HEK293 (cell line): ENCODE measurements around the gene INPP4B.

Experiments used
- CTCF ChIA-PET: fragments of 350-600 bp; formaldehyde crosslinking; extraction: SDS; loops from one replicate; lab custom pipeline; 2021; ENCODE audit warnings: antibody characterized with exemption; lab: Yijun Ruan, JAX
- POLR2A ChIA-PET: fragments of 300-600 bp; formaldehyde crosslinking; extraction: SDS; loops from one replicate; lab custom pipeline; 2020; ENCODE audit warnings: antibody characterized with exemption, inconsistent platforms; lab: Yijun Ruan, JAX
- H3K27ac ChIP-seq: fragments of 200-500 bp; sonication (Bioruptor generic); 2 replicates; pipeline ENCODE4 v1.5.1; 2014; ENCODE audit warnings: low read depth, low read length, control low read depth, inconsistent platforms; ENCODE audit errors: extremely low read depth
- H3K36me3 ChIP-seq, 2 experiments: fragments of 200-500 bp in 1 of 2; sonication (Bioruptor generic) in 1 of 2; 1 replicate in 1 of 2; 2 replicates in 1 of 2; pipeline ENCODE4 v1.5.1; 2014 to 2017; ENCODE audit warnings: inconsistent platforms in 2 of 2, low read length in 2 of 2; ENCODE audit not compliant: control insufficient read depth in 2 of 2, insufficient read depth in 1 of 2
- H3K4me1 ChIP-seq: fragments of 200-500 bp; sonication (Bioruptor generic); 2 replicates; pipeline ENCODE4 v1.5.1; 2014; ENCODE audit warnings: mild to moderate bottlenecking, low read length, inconsistent platforms; ENCODE audit not compliant: control insufficient read depth, insufficient read depth
- H3K4me3 ChIP-seq: 2 replicates; pipeline ENCODE4 v1.5.1; 2011; ENCODE audit warnings: low read depth, mild to moderate bottlenecking, control low read depth, low read length, moderate library complexity
- H3K9me3 ChIP-seq: fragments of 200-500 bp; sonication (Bioruptor generic); 2 replicates; pipeline ENCODE4 v1.5.1; 2014; ENCODE audit warnings: low read depth, low read length, inconsistent platforms; ENCODE audit not compliant: control insufficient read depth, insufficient read depth
- EGR2 ChIP-seq: fragments of 450-650 bp; formaldehyde crosslinking; IDR thresholded peaks from 2 replicates; pipeline ENCODE4 v1.5.1; 2016; ENCODE audit warnings: low read depth, missing biosample characterization, missing genetic modification characterization
- GLIS1 ChIP-seq: fragments of 450-650 bp; formaldehyde crosslinking; IDR thresholded peaks from 2 replicates; pipeline ENCODE4 v1.5.1; 2016; ENCODE audit warnings: missing biosample characterization, missing genetic modification characterization
- KLF9 ChIP-seq: fragments of 450-650 bp; formaldehyde crosslinking; IDR thresholded peaks from 2 replicates; pipeline ENCODE4 v1.5.1; 2016; ENCODE audit warnings: missing biosample characterization, missing genetic modification characterization, low read depth
- PBX3 ChIP-seq: sonication (generic); formaldehyde crosslinking; IDR thresholded peaks from 2 replicates; pipeline ENCODE4 v1.8.1; 2022; ENCODE audit warnings: mild to moderate bottlenecking, moderate library complexity, missing genetic modification reagents
- SP7 ChIP-seq: fragments of 450-650 bp; formaldehyde crosslinking; IDR thresholded peaks from 2 replicates; pipeline ENCODE4 v1.5.1; 2016; ENCODE audit warnings: missing biosample characterization, missing genetic modification characterization
- ZBTB44 ChIP-seq: fragments of 450-650 bp; IDR thresholded peaks from 2 replicates; pipeline ENCODE4 v1.5.1; 2018; ENCODE audit warnings: missing biosample characterization, mild to moderate bottlenecking, missing genetic modification characterization
- ZBTB7A ChIP-seq: fragments of 450-650 bp; formaldehyde crosslinking; IDR thresholded peaks from 2 replicates; pipeline ENCODE4 v1.5.1; 2016; ENCODE audit warnings: low read depth, missing biosample characterization, missing genetic modification characterization
- ZFP37 ChIP-seq: fragments of 450-650 bp; formaldehyde crosslinking; IDR thresholded peaks from 2 replicates; pipeline ENCODE4 v1.5.1; 2016; ENCODE audit warnings: missing biosample characterization, missing genetic modification characterization
- ZNF138 ChIP-seq: fragments of 450-650 bp; formaldehyde crosslinking; IDR thresholded peaks from 2 replicates; pipeline ENCODE4 v1.5.1; 2016; ENCODE audit warnings: missing biosample characterization, missing genetic modification characterization, borderline replicate concordance
- ZNF157 ChIP-seq: fragments of 450-650 bp; formaldehyde crosslinking; IDR thresholded peaks from 2 replicates; pipeline ENCODE4 v1.5.1; 2016; ENCODE audit warnings: missing biosample characterization, missing genetic modification characterization
- ZNF248 ChIP-seq: fragments of 450-650 bp; formaldehyde crosslinking; IDR thresholded peaks from 2 replicates; pipeline ENCODE4 v1.5.1; 2017; ENCODE audit warnings: missing biosample characterization, missing genetic modification characterization
- ZNF280C ChIP-seq: fragments of 450-650 bp; formaldehyde crosslinking; IDR thresholded peaks from 2 replicates; pipeline ENCODE4 v1.5.1; 2016; ENCODE audit warnings: missing biosample characterization, missing genetic modification characterization
- ZNF398 ChIP-seq: fragments of 450-650 bp; formaldehyde crosslinking; IDR thresholded peaks from 2 replicates; pipeline ENCODE4 v1.5.1; 2017; ENCODE audit warnings: missing biosample characterization, missing genetic modification characterization
- ZNF488 ChIP-seq: fragments of 450-650 bp; formaldehyde crosslinking; IDR thresholded peaks from 2 replicates; pipeline ENCODE4 v1.5.1; 2016; ENCODE audit warnings: missing biosample characterization, missing genetic modification characterization
- ZNF529 ChIP-seq: fragments of 450-650 bp; formaldehyde crosslinking; IDR thresholded peaks from 2 replicates; pipeline ENCODE4 v1.5.1; 2017; ENCODE audit warnings: missing genetic modification characterization, missing biosample characterization; ENCODE audit not compliant: insufficient replicate concordance
- ZNF548 ChIP-seq: fragments of 450-650 bp; formaldehyde crosslinking; IDR thresholded peaks from 2 replicates; pipeline ENCODE4 v1.5.1; 2016; ENCODE audit warnings: missing biosample characterization, missing genetic modification characterization
- ZNF639 ChIP-seq: fragments of 450-650 bp; formaldehyde crosslinking; IDR thresholded peaks from 2 replicates; pipeline ENCODE4 v1.5.1; 2016; ENCODE audit warnings: missing biosample characterization, missing genetic modification characterization
- ZNF670 ChIP-seq: fragments of 450-650 bp; formaldehyde crosslinking; IDR thresholded peaks from 2 replicates; pipeline ENCODE4 v1.5.1; 2016; ENCODE audit warnings: missing biosample characterization, missing genetic modification characterization, low read depth
- ZNF707 ChIP-seq: fragments of 450-650 bp; formaldehyde crosslinking; IDR thresholded peaks from 2 replicates; pipeline ENCODE4 v1.5.1; 2016; ENCODE audit warnings: missing biosample characterization, missing genetic modification characterization

The INPP4B gene

GRCh38 chr4:142330311-142330710 is 515.8 kb downstream of the INPP4B start:
- no peak overlapping the region for H3K27ac ChIP-seq
- no peaks in the 10 kb centered on the region for H3K9me3 ChIP-seq
- no peaks in the 10 kb centered on the region for H3K36me3 ChIP-seq
- ChIA-PET CTCF (no interaction called here), POLR2A (no interaction called here)
- H3K4me1 ChIP-seq: no peaks in the 10 kb centered on the region
- H3K4me3 ChIP-seq: no peak overlapping the region
- TF ChIP-seq ZBTB44 (no peak), GLIS1 (tag by site-specific recombination) (no peak), ZNF398 (no peak), ZNF707 (tag by site-specific recombination) (no peak), ZNF280C (tag by site-specific recombination) (no peak), SP7 (no peak), EGR2 (tag by site-specific recombination) (no peak), ZNF670 (no peak), ZNF248 (tag by site-specific recombination) (no peak)
- TF ChIP-seq, all 188 proteins: peak for 0

GRCh38 chr4:142329313-142329712 is 516.8 kb downstream of the INPP4B start:
- Histone ChIP-seq H3K27ac (no peak overlapping the region), H3K36me3 (no peaks in the 10 kb centered on the region), H3K4me1 (no peaks in the 10 kb centered on the region), H3K9me3 (no peaks in the 10 kb centered on the region), H3K4me3 (no peak overlapping the region)
- ChIA-PET CTCF (no interaction called here), POLR2A (no interaction called here)
- TF ChIP-seq ZNF548: no peak
- no peak for TF ChIP-seq ZNF157 (tag by site-specific recombination)
- no peak for TF ChIP-seq ZNF639 (tag by site-specific recombination)
- TF ChIP-seq PBX3: no peak
- TF ChIP-seq ZNF529 (tag by site-specific recombination): no peak
- no peak for TF ChIP-seq KLF9 (tag by site-specific recombination)
- TF ChIP-seq ZFP37 (tag by site-specific recombination): no peak
- no peak for TF ChIP-seq ZBTB7A
- no peak for TF ChIP-seq ZNF488 (tag by site-specific recombination)
- TF ChIP-seq ZNF138 (tag by site-specific recombination): no peak
